Measurements from ENCODE around the gene CD4. TPM values are rescaled to one million over a fixed set of nuclear protein-coding genes. Genes with fewer than 3 reads are reported as not detected.

Gene CD4
- total RNA-seq, 2 experiments from 2014 or later: not detected

DNA sequence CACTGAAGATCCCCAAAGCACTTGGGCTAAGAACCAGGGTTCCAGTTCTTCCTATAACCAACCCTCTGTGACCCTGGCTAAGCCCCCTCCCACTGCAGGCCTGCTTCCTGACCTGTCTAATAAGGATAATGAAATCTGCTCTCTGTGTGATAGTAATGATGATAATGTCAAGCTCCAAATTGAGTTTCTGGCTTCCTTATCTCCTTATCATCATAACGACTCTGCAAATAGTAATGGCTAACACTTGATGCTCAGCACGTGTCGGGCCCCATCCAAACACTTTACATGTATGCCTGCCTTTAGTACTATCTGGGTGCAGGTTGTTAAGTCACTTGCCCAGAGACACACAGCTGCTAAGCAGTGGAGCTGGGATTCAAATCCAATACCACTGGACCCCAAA is 27.3 kb downstream of the CD4 start:
- Histone ChIP-seq H3K4me3 (ENCODE audit: low read depth, low read length, poor library complexity, severe bottlenecking) (no peak overlapping the region), H2AFZ (ENCODE audit: low read length) (no peak overlapping the region), H3K27ac (ENCODE audit: low read depth, low read length, poor library complexity, severe bottlenecking) (no peak overlapping the region), H3K4me1 (ENCODE audit: insufficient read depth, low read length, poor library complexity, severe bottlenecking) (peaks cover 20% of the 10 kb centered on the region), H3K36me3 (ENCODE audit: insufficient read depth, low read length) (no peaks in the 10 kb centered on the region), H3K79me2 (ENCODE audit: insufficient read depth, low read depth, low read length) (no peaks in the 10 kb centered on the region), H4K20me1 (ENCODE audit: insufficient read depth, low read length) (no peaks in the 10 kb centered on the region), H3K9me3 (ENCODE audit: low read length) (no peaks in the 10 kb centered on the region), H3K4me2 (ENCODE audit: low read length) (no peak overlapping the region), H3K9me2 (ENCODE audit: insufficient read depth, low read length) (no peaks in the 10 kb centered on the region)
- TF ChIP-seq EZH2phosphoT487 (IDR thresholded peaks at IDR 0.05; ENCODE audit: borderline replicate concordance, low read depth, low read length): no peak
- TF ChIP-seq, protein P1, sequence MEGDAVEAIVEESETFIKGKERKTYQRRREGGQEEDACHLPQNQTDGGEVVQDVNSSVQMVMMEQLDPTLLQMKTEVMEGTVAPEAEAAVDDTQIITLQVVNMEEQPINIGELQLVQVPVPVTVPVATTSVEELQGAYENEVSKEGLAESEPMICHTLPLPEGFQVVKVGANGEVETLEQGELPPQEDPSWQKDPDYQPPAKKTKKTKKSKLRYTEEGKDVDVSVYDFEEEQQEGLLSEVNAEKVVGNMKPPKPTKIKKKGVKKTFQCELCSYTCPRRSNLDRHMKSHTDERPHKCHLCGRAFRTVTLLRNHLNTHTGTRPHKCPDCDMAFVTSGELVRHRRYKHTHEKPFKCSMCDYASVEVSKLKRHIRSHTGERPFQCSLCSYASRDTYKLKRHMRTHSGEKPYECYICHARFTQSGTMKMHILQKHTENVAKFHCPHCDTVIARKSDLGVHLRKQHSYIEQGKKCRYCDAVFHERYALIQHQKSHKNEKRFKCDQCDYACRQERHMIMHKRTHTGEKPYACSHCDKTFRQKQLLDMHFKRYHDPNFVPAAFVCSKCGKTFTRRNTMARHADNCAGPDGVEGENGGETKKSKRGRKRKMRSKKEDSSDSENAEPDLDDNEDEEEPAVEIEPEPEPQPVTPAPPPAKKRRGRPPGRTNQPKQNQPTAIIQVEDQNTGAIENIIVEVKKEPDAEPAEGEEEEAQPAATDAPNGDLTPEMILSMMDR (conservative IDR thresholded peaks at IDR 0.05; ENCODE audit: low read length): no peak
- intact Hi-C loops (cut with micrococcal nuclease; ENCODE audit: unreplicated experiment): no loop called here
- POLR2A ChIA-PET: interaction anchor here (1.2 kb wide), 1 partner anchor 36 kb away, joined by 4 read pairs; no protein-coding TSS in a partner anchor
- DNase-seq (ENCODE audit: low spot score): no peak
- CTCF ChIA-PET (ENCODE audit: unreplicated experiment): interaction anchor here (0.6 kb wide), 4 partner anchors 50 to 202 kb away, joined by 3 read pairs; partner anchors contain the start of gene LPCAT3
- BruUV-seq (replicated peaks): no TSS peak

DNA sequence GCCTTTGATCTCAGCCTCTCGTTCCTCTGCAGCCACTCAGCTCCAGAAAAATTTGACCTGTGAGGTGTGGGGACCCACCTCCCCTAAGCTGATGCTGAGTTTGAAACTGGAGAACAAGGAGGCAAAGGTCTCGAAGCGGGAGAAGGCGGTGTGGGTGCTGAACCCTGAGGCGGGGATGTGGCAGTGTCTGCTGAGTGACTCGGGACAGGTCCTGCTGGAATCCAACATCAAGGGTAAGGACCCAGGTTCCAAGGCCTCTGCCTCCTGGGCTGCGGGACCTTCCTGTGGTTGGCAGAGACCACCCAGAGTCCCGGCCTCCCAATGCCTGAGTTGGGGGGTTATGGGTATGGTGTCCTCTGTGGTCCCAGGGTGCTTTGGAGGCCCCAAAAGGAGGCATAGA is 27.8 kb downstream of the CD4 start:
- no TSS peak for BruUV-seq (replicated peaks)
- POLR2A ChIA-PET: interaction anchor here (1.2 kb wide), 1 partner anchor 36 kb away, joined by 4 read pairs; no protein-coding TSS in a partner anchor
- DNase-seq (ENCODE audit: low spot score): no peak
- peaks cover 20% of the 10 kb centered on the region for H3K4me1 ChIP-seq (ENCODE audit: insufficient read depth, low read length, poor library complexity, severe bottlenecking)
- H3K4me2 ChIP-seq (ENCODE audit: low read length): no peak overlapping the region
- CTCF ChIA-PET (ENCODE audit: unreplicated experiment): no interaction called here
- no peaks in the 10 kb centered on the region for H3K9me2 ChIP-seq (ENCODE audit: insufficient read depth, low read length)
- no peaks in the 10 kb centered on the region for H3K9me3 ChIP-seq (ENCODE audit: low read length)
- no peak overlapping the region for H2AFZ ChIP-seq (ENCODE audit: low read length)
- H3K79me2 ChIP-seq (ENCODE audit: insufficient read depth, low read depth, low read length): no peaks in the 10 kb centered on the region
- no peak overlapping the region for H3K4me3 ChIP-seq (ENCODE audit: low read depth, low read length, poor library complexity, severe bottlenecking)
- H3K27ac ChIP-seq (ENCODE audit: low read depth, low read length, poor library complexity, severe bottlenecking): no peak overlapping the region
- H4K20me1 ChIP-seq (ENCODE audit: insufficient read depth, low read length): no peaks in the 10 kb centered on the region
- intact Hi-C loops (cut with micrococcal nuclease; ENCODE audit: unreplicated experiment): no loop called here
- no peaks in the 10 kb centered on the region for H3K36me3 ChIP-seq (ENCODE audit: insufficient read depth, low read length)
- TF ChIP-seq, protein P1 (conservative IDR thresholded peaks at IDR 0.05; ENCODE audit: low read length): no peak
- no peak for TF ChIP-seq EZH2phosphoT487 (IDR thresholded peaks at IDR 0.05; ENCODE audit: borderline replicate concordance, low read depth, low read length)

DNA sequence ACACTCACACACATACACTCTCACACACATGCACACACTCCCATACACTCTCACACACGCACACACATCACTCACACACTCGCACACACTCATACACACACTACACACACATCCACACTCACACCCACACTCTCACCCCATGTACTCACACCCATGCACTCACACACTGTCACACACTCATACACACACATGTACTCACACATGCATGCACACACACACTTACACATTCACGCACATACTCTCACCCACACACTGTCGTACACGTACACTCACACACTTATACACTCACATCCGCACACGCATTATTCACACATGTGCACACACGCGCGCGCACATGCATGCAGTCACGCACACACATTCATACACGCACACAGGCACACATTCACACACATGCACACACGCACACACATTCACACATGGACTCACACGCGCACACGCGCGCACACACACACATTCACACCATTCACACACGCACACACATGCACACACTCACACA is 28.4 kb downstream of the CD4 start:
- TF ChIP-seq, protein P1 (conservative IDR thresholded peaks at IDR 0.05; ENCODE audit: low read length): no peak
- TF ChIP-seq EZH2phosphoT487 (IDR thresholded peaks at IDR 0.05; ENCODE audit: borderline replicate concordance, low read depth, low read length): no peak
- no TSS peak for BruUV-seq (replicated peaks)
- no peak overlapping the region for H2AFZ ChIP-seq (ENCODE audit: low read length)
- intact Hi-C loops (cut with micrococcal nuclease; ENCODE audit: unreplicated experiment): no loop called here
- no peak overlapping the region for H3K4me3 ChIP-seq (ENCODE audit: low read depth, low read length, poor library complexity, severe bottlenecking)
- no peak overlapping the region for H3K4me2 ChIP-seq (ENCODE audit: low read length)
- H3K27ac ChIP-seq (ENCODE audit: low read depth, low read length, poor library complexity, severe bottlenecking): no peak overlapping the region
- H4K20me1 ChIP-seq (ENCODE audit: insufficient read depth, low read length): no peaks in the 10 kb centered on the region
- CTCF ChIA-PET (ENCODE audit: unreplicated experiment): no interaction called here
- H3K9me2 ChIP-seq (ENCODE audit: insufficient read depth, low read length): no peaks in the 10 kb centered on the region
- no peaks in the 10 kb centered on the region for H3K9me3 ChIP-seq (ENCODE audit: low read length)
- POLR2A ChIA-PET: no interaction called here
- no peak for DNase-seq (ENCODE audit: low spot score)
- peaks cover 15% of the 10 kb centered on the region for H3K4me1 ChIP-seq (ENCODE audit: insufficient read depth, low read length, poor library complexity, severe bottlenecking)
- H3K79me2 ChIP-seq (ENCODE audit: insufficient read depth, low read depth, low read length): no peaks in the 10 kb centered on the region
- H3K36me3 ChIP-seq (ENCODE audit: insufficient read depth, low read length): no peaks in the 10 kb centered on the region

Measured in OCI-LY7 (cell line).